Karpas-422 (cell line): ENCODE results near the gene SIM1. TPM values are rescaled to one million over a fixed set of nuclear protein-coding genes. Genes with fewer than 3 reads are reported as not detected.
A peak's percentile ranks its signal among the peaks of the same experiment; 100 is the strongest.

Experiments used
- DNase-seq: peaks from one replicate; pipeline ENCODE4 v3.0.0-alpha.2; 2015
- H2AFZ ChIP-seq: fragments of 200-600 bp; sonication (generic); 2 replicates; pipeline ENCODE4 v1.6.1; 2014; ENCODE audit warnings: antibody characterized with exemption, low read length, mixed read lengths
- H3K27ac ChIP-seq: fragments of 200-600 bp; sonication (generic); 2 replicates; pipeline ENCODE4 v1.5.1; 2014; ENCODE audit warnings: mild to moderate bottlenecking, low read length, moderate library complexity
- H3K27me3 ChIP-seq: fragments of 200-600 bp; sonication (generic); 2 replicates; pipeline ENCODE4 v1.6.1; 2014; ENCODE audit warnings: low read length, mixed read lengths
- H3K36me3 ChIP-seq: fragments of 200-600 bp; sonication (generic); 2 replicates; pipeline ENCODE4 v1.6.1; 2014; ENCODE audit warnings: low read length, mixed read lengths; ENCODE audit not compliant: insufficient read depth
- H3K4me1 ChIP-seq: fragments of 200-600 bp; sonication (generic); 2 replicates; pipeline ENCODE4 v1.6.1; 2014; ENCODE audit warnings: mild to moderate bottlenecking, low read length, mixed read lengths
- H3K4me2 ChIP-seq: fragments of 200-600 bp; sonication (generic); 2 replicates; pipeline ENCODE4 v1.6.1; 2014; ENCODE audit warnings: low read length, low read depth, mild to moderate bottlenecking; ENCODE audit not compliant: poor library complexity, severe bottlenecking
- H3K4me3 ChIP-seq: fragments of 200-600 bp; sonication (generic); 2 replicates; pipeline ENCODE4 v1.5.1; 2014; ENCODE audit warnings: mild to moderate bottlenecking, antibody characterized with exemption, low read length, mixed read lengths
- H3K79me2 ChIP-seq: fragments of 200-600 bp; sonication (generic); 2 replicates; pipeline ENCODE4 v1.6.1; 2014; ENCODE audit warnings: mild to moderate bottlenecking, low read length, mixed read lengths
- H3K9ac ChIP-seq: fragments of 200-600 bp; sonication (generic); 2 replicates; pipeline ENCODE4 v1.6.0; 2014; ENCODE audit warnings: low read length
- H3K9me2 ChIP-seq: fragments of 200-600 bp; sonication (generic), shearing (Covaris generic); replicated peaks from 2 replicates; pipeline ENCODE4 v1.6.0; 2014; ENCODE audit warnings: mild to moderate bottlenecking, low read length, moderate library complexity; ENCODE audit not compliant: insufficient read depth
- H3K9me3 ChIP-seq: fragments of 300-700, 200-600 bp; sonication (generic); 2 replicates; pipeline ENCODE4 v1.6.1; 2014; ENCODE audit warnings: low read length, mixed read lengths
- H4K20me1 ChIP-seq: fragments of 200-600 bp; sonication (generic); 2 replicates; pipeline ENCODE4 v1.6.1; 2014; ENCODE audit warnings: mild to moderate bottlenecking, antibody characterized with exemption, low read length, low read depth; ENCODE audit not compliant: insufficient read depth
- total RNA-seq: library from RNA; depleted of rRNA; stranded (reverse); fragments of >200 nt; shearing (Covaris generic); gene quantifications from 2 replicates; pipeline ENCODE4 v1.2.3, GENCODE V29; 2014; ENCODE audit warnings: low replicate concordance

SIM1 gene
- total RNA-seq, 1 experiment from 2014 or later = not detected

GRCh38 chr6:100350139-100350538 lies 114.6 kb downstream of the SIM1 start:
- Histone ChIP-seq H2AFZ (no peak overlapping the region), H4K20me1 (no peaks in the 10 kb centered on the region), H3K9me2 (no peaks in the 10 kb centered on the region), H3K9me3 (no peaks in the 10 kb centered on the region), H3K9ac (no peak overlapping the region), H3K4me2 (no peak overlapping the region), H3K27me3 (no peaks in the 10 kb centered on the region), H3K36me3 (no peaks in the 10 kb centered on the region), H3K79me2 (no peaks in the 10 kb centered on the region), H3K4me1 (no peaks in the 10 kb centered on the region), H3K4me3 (no peak overlapping the region), H3K27ac (no peak overlapping the region)
- no peak for DNase-seq

- no peaks in the 10 kb centered on the region for H4K20me1 ChIP-seq
- no peak overlapping the region for H3K27ac ChIP-seq
- H3K9ac ChIP-seq = no peak overlapping the region
- no peaks in the 10 kb centered on the region for H3K27me3 ChIP-seq
- H2AFZ ChIP-seq = no peak overlapping the region
- no peak overlapping the region for H3K4me3 ChIP-seq
- no peaks in the 10 kb centered on the region for H3K79me2 ChIP-seq
- H3K9me3 ChIP-seq = no peaks in the 10 kb centered on the region
- DNase-seq = no peak
- H3K9me2 ChIP-seq = no peaks in the 10 kb centered on the region
- no peaks in the 10 kb centered on the region for H3K4me1 ChIP-seq
- no peaks in the 10 kb centered on the region for H3K36me3 ChIP-seq
- no peak overlapping the region for H3K4me2 ChIP-seq
Measured at GRCh38 chr6:100349366-100349765, 115.4 kb downstream of the SIM1 start.

- no peaks in the 10 kb centered on the region for H3K79me2 ChIP-seq
- peak; percentile 16 for DNase-seq
- H3K4me1 ChIP-seq = no peaks in the 10 kb centered on the region
- H3K9me2 ChIP-seq = no peaks in the 10 kb centered on the region
- H3K4me3 ChIP-seq = no peak overlapping the region
- H4K20me1 ChIP-seq = no peaks in the 10 kb centered on the region
- no peak overlapping the region for H3K4me2 ChIP-seq
- H3K27me3 ChIP-seq = no peaks in the 10 kb centered on the region
- H3K36me3 ChIP-seq = no peaks in the 10 kb centered on the region
- H3K27ac ChIP-seq = no peak overlapping the region
- H3K9ac ChIP-seq = no peak overlapping the region
- no peak overlapping the region for H2AFZ ChIP-seq
- no peaks in the 10 kb centered on the region for H3K9me3 ChIP-seq
Measured at GRCh38 chr6:100347901-100348550, 116.7 kb downstream of the SIM1 start.

DNA sequence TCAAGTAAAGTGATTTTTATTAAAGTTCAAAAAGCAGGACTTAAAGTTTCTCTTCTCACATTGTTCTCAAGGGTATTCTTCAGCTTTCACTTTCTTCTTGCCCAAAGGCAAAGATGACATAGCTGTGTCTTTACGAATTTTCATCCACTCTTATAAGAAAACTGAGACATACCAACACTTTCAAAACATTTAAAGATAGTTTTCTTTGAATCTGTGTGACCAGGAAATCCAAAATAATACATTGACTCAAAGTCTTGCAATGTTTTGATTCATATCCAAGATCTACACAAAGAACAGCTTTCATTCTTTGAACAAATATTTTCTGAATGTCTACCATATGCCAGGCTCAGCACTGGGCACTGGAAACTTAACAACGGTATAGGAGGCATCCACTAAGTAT lies 117.9 kb downstream of the SIM1 start:
- no peaks in the 10 kb centered on the region for H3K79me2 ChIP-seq
- H3K9me2 ChIP-seq = no peaks in the 10 kb centered on the region
- H3K9ac ChIP-seq = no peak overlapping the region
- no peak overlapping the region for H3K4me2 ChIP-seq
- H3K27ac ChIP-seq = no peak overlapping the region
- H3K4me1 ChIP-seq = no peaks in the 10 kb centered on the region
- no peak overlapping the region for H2AFZ ChIP-seq
- H3K27me3 ChIP-seq = no peaks in the 10 kb centered on the region
- H3K4me3 ChIP-seq = no peak overlapping the region
- no peaks in the 10 kb centered on the region for H3K9me3 ChIP-seq
- no peaks in the 10 kb centered on the region for H4K20me1 ChIP-seq
- DNase-seq = no peak
- H3K36me3 ChIP-seq = no peaks in the 10 kb centered on the region

DNA sequence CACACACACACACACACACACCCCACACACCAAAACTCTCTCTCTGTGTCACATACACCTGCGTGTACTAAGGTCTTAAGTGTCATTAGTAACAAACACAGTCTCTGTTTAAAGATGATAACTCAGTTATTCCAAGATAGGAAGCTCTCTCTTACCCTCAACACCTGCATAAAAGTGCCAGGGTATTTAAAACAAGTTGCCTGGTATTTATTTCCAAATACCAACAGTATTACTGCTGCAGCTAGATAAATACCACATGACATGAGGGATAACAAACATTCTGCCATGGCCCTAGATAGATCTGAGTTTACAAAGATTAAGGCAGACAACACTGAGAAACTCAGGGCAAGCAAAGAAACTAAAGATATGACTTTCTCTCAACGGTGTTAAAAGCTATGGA lies 118.5 kb downstream of the SIM1 start:
- Histone ChIP-seq H3K36me3 (no peaks in the 10 kb centered on the region), H3K9me3 (no peaks in the 10 kb centered on the region), H3K4me1 (no peaks in the 10 kb centered on the region), H2AFZ (no peak overlapping the region), H3K4me2 (no peak overlapping the region), H3K4me3 (no peak overlapping the region), H4K20me1 (no peaks in the 10 kb centered on the region), H3K27me3 (no peaks in the 10 kb centered on the region), H3K27ac (no peak overlapping the region), H3K9ac (no peak overlapping the region), H3K9me2 (no peaks in the 10 kb centered on the region), H3K79me2 (no peaks in the 10 kb centered on the region)
- DNase-seq = no peak

DNA sequence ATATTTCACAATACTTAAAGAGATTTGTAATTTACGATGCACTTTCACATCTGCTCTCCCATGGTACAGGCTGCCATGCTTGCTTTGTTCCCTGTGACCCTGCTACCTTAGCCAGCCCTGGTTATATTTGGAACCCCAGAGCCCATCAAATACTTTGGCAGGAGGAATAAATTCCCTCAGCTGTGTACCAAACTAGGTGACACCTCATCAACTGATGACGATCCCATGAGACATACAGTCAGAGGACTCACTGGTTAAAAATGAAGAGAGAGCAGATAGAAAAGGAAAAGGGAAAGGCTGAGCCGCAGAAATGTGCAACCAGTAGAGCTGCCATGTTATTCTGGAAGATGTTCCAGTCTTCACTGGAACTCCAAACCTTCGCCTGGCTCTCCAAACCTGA lies 120.0 kb downstream of the SIM1 start:
- H4K20me1 ChIP-seq = no peaks in the 10 kb centered on the region
- no peaks in the 10 kb centered on the region for H3K9me2 ChIP-seq
- H3K9me3 ChIP-seq = no peaks in the 10 kb centered on the region
- no peaks in the 10 kb centered on the region for H3K27me3 ChIP-seq
- no peaks in the 10 kb centered on the region for H3K79me2 ChIP-seq
- H3K9ac ChIP-seq = no peak overlapping the region
- no peaks in the 10 kb centered on the region for H3K36me3 ChIP-seq
- no peak overlapping the region for H3K27ac ChIP-seq
- H2AFZ ChIP-seq = no peak overlapping the region
- H3K4me2 ChIP-seq = no peak overlapping the region
- DNase-seq = no peak
- no peak overlapping the region for H3K4me3 ChIP-seq
- H3K4me1 ChIP-seq = no peaks in the 10 kb centered on the region

- Histone ChIP-seq H3K79me2 (no peaks in the 10 kb centered on the region), H4K20me1 (no peaks in the 10 kb centered on the region), H3K36me3 (no peaks in the 10 kb centered on the region), H3K4me2 (no peak overlapping the region), H3K27ac (no peak overlapping the region), H3K9me3 (no peaks in the 10 kb centered on the region), H3K9ac (no peak overlapping the region), H2AFZ (no peak overlapping the region), H3K4me3 (no peak overlapping the region), H3K4me1 (no peaks in the 10 kb centered on the region), H3K9me2 (no peaks in the 10 kb centered on the region), H3K27me3 (no peaks in the 10 kb centered on the region)
- no peak for DNase-seq
Measured at GRCh38 chr6:100344321-100344720, 120.4 kb downstream of the SIM1 start.

GRCh38 chr6:100343316-100344077 lies 121.2 kb downstream of the SIM1 start:
- Histone ChIP-seq H3K27ac (no peak overlapping the region), H3K79me2 (no peaks in the 10 kb centered on the region), H3K27me3 (no peaks in the 10 kb centered on the region), H3K36me3 (no peaks in the 10 kb centered on the region), H3K4me1 (no peaks in the 10 kb centered on the region), H3K4me3 (no peak overlapping the region), H2AFZ (no peak overlapping the region), H3K4me2 (no peak overlapping the region), H3K9ac (no peak overlapping the region), H4K20me1 (no peaks in the 10 kb centered on the region), H3K9me2 (no peaks in the 10 kb centered on the region), H3K9me3 (no peaks in the 10 kb centered on the region)
- DNase-seq = peak; percentile 9
